ENCODE results near the gene PRKCB. TPM values are rescaled to one million over a fixed set of nuclear protein-coding genes. Genes with fewer than 3 reads are reported as not detected.

PRKCB gene
- polyA plus RNA-seq, 1 experiment, result not detected

- Histone ChIP-seq H3K36me3 (ENCODE audit: control insufficient read depth, insufficient read depth, low read length) (no peaks in the 10 kb centered on the region), H3K4me3 (ENCODE audit: low read depth, low read length) (no peak overlapping the region), H3K27me3 (ENCODE audit: control insufficient read depth, insufficient read depth, low read length) (no peaks in the 10 kb centered on the region)
- CTCF ChIA-PET, result interaction anchor here (1.2 kb wide), 1 partner anchor 9 kb away, joined by 4 read pairs; no protein-coding TSS in a partner anchor
- no peak for DNase-seq (ENCODE audit: low read depth)
- TF ChIP-seq, protein P1, sequence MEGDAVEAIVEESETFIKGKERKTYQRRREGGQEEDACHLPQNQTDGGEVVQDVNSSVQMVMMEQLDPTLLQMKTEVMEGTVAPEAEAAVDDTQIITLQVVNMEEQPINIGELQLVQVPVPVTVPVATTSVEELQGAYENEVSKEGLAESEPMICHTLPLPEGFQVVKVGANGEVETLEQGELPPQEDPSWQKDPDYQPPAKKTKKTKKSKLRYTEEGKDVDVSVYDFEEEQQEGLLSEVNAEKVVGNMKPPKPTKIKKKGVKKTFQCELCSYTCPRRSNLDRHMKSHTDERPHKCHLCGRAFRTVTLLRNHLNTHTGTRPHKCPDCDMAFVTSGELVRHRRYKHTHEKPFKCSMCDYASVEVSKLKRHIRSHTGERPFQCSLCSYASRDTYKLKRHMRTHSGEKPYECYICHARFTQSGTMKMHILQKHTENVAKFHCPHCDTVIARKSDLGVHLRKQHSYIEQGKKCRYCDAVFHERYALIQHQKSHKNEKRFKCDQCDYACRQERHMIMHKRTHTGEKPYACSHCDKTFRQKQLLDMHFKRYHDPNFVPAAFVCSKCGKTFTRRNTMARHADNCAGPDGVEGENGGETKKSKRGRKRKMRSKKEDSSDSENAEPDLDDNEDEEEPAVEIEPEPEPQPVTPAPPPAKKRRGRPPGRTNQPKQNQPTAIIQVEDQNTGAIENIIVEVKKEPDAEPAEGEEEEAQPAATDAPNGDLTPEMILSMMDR (IDR thresholded peaks at IDR 0.05; ENCODE audit: insufficient read depth, low read depth, low read length), result no peak
- POLR2A ChIA-PET, result no interaction called here
These were observed 22.8 kb downstream of the PRKCB start for GRCh38 chr16:23858542-23858941.

- TF ChIP-seq, protein P1 (IDR thresholded peaks at IDR 0.05; ENCODE audit: insufficient read depth, low read depth, low read length), result no peak
- Histone ChIP-seq H3K4me3 (ENCODE audit: low read depth, low read length) (no peak overlapping the region), H3K27me3 (ENCODE audit: control insufficient read depth, insufficient read depth, low read length) (no peaks in the 10 kb centered on the region), H3K36me3 (ENCODE audit: control insufficient read depth, insufficient read depth, low read length) (no peaks in the 10 kb centered on the region)
- no peak for DNase-seq (ENCODE audit: low read depth)
- POLR2A ChIA-PET, result no interaction called here
- CTCF ChIA-PET, result no interaction called here
These were observed 24.0 kb downstream of the PRKCB start for GRCh38 chr16:23859713-23860269.

DNA sequence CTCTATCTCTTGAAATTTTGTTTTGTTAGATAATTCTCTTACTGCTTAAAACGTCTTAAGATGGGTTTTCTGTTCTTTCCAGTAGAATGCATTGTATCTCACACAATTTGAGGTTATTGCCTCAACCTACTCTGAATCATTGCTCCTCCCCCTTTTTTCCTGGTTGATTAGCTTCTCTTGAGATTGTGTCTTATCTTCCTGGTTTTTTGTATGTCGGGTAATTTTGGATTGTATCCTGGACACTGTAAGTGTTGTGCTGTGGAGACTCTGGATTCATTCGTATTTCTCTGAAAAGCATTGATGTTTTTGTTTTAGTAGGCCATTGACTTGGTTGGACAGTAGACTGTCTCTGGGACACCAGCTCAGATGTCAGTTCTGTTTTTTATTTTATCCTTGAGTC is 26.1 kb downstream of the PRKCB start:
- TF ChIP-seq, protein P1 (IDR thresholded peaks at IDR 0.05; ENCODE audit: insufficient read depth, low read depth, low read length), result no peak
- Histone ChIP-seq H3K4me3 (ENCODE audit: low read depth, low read length) (no peak overlapping the region), H3K36me3 (ENCODE audit: control insufficient read depth, insufficient read depth, low read length) (no peaks in the 10 kb centered on the region), H3K27me3 (ENCODE audit: control insufficient read depth, insufficient read depth, low read length) (no peaks in the 10 kb centered on the region)
- CTCF ChIA-PET, result no interaction called here
- DNase-seq (ENCODE audit: low read depth), result no peak
- POLR2A ChIA-PET, result no interaction called here

- Histone ChIP-seq H3K4me3 (ENCODE audit: low read depth, low read length) (no peak overlapping the region), H3K27me3 (ENCODE audit: control insufficient read depth, insufficient read depth, low read length) (no peaks in the 10 kb centered on the region), H3K36me3 (ENCODE audit: control insufficient read depth, insufficient read depth, low read length) (no peaks in the 10 kb centered on the region)
- CTCF ChIA-PET, result no interaction called here
- DNase-seq (ENCODE audit: low read depth), result no peak
- POLR2A ChIA-PET, result no interaction called here
- TF ChIP-seq, protein P1 (IDR thresholded peaks at IDR 0.05; ENCODE audit: insufficient read depth, low read depth, low read length), result no peak
These were observed 26.8 kb downstream of the PRKCB start for GRCh38 chr16:23862556-23862955.

DNA sequence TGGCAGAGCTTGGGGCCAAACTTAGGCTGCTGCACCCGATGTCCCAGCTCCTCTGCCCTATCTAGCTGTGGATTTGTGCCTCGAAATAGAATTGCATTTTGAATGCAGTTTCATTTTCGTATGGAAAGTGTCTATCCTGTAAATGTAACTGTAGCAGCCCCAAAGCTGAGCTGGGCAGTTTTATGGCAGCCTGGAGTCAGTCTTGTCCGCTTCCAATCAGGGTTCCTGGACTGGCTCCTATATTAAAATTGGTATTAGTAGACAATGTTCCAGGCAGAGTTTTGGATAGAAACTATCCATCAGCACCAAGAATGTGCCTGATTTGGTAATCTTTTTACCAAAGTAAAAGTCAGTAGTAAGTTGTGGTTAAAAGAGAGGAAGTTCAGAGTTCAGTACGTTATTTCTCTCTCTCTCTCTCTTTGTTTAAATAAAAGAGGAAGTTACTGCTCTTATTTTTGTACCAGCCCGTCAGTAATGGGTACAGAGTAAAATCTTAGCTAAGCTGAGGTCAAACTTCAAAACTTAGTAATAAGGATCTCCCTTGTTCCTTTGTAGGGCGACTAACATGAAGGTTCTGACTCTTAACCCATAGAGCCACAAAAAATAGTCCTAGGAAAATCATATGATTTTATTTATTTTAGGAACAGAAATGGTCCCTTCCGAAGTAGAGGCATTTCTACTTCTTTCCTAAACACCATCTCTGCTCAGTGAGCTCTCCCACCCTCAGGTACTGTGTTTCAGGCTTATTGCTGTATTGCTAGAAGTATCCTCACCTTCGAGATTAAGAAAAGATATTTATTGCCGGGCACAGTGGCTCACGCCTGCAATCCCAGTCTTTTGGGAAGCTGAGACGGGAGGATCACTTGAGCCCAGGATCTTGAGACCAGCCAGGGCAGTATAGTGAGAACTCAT is 28.0 kb downstream of the PRKCB start:
- DNase-seq (ENCODE audit: low read depth), result no peak
- TF ChIP-seq, protein P1 (IDR thresholded peaks at IDR 0.05; ENCODE audit: insufficient read depth, low read depth, low read length), result no peak
- Histone ChIP-seq H3K36me3 (ENCODE audit: control insufficient read depth, insufficient read depth, low read length) (no peaks in the 10 kb centered on the region), H3K4me3 (ENCODE audit: low read depth, low read length) (no peak overlapping the region), H3K27me3 (ENCODE audit: control insufficient read depth, insufficient read depth, low read length) (no peaks in the 10 kb centered on the region)
- ChIA-PET CTCF (no interaction called here), POLR2A (no interaction called here)

All from BJ (cell line).